ENCODE data around the gene CCKAR.

DNA sequence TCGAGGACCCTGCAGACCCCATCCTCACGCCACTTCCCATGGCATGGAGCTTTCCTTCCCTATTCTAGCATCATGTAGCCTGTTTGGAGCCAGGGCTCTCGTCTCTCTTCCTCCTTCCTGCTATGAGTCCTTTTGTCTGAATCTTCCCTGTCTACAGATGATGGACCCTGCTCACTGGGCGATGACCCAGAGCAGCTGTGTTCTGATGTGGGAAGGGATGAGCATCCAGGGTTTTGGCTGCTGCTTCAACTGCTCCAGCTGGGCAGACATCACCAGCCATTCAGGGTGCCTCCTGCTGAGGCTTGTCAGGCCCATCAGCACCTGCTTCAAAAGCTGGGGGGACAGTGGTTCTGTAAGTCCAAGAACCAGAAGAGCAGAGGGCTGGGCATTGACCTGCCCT lies 3.2 kb upstream of the CCKAR start:
- TF ChIP-seq CTCF (IDR thresholded peaks at IDR 0.05) (no peak), POLR2A (IDR thresholded peaks at IDR 0.05) (no peak)

Measured in body of pancreas (tissue), 4 donors.